Loucy (cell line): ENCODE measurements around the gene WDR45B.

Source experiments
- EZH2phosphoT487 ChIP-seq: fragments of 200-600 bp; IDR thresholded peaks from 2 replicates; pipeline ENCODE4 v1.6.1; 2018; ENCODE audit warnings: antibody characterized with exemption, mild to moderate bottlenecking, moderate library complexity, borderline replicate concordance
- TF ChIP-seq, protein P1 (sequence below): fragments of 200-600 bp; sonication (generic); conservative IDR thresholded peaks from 2 replicates; pipeline ENCODE4 v1.5.1; 2014; ENCODE audit warnings: mild to moderate bottlenecking, antibody characterized with exemption, low read length

DNA sequence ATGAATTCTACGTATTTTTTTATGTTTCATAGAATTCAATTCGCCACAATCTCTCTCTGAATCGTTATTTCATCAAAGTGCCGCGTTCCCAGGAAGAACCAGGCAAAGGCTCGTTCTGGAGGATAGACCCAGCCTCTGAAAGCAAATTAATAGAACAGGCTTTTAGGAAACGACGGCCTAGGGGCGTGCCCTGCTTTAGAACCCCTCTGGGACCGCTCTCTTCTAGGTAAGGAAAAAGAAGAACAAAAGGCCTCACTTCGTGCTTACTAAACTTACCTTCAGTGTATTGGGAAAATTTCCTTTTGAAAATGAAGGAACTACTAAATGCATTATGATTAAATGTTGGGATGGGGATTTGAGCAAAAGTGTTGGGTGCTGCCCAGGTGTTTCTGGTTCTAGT is 65.5 kb downstream of the WDR45B start:
- TF ChIP-seq, protein P1, sequence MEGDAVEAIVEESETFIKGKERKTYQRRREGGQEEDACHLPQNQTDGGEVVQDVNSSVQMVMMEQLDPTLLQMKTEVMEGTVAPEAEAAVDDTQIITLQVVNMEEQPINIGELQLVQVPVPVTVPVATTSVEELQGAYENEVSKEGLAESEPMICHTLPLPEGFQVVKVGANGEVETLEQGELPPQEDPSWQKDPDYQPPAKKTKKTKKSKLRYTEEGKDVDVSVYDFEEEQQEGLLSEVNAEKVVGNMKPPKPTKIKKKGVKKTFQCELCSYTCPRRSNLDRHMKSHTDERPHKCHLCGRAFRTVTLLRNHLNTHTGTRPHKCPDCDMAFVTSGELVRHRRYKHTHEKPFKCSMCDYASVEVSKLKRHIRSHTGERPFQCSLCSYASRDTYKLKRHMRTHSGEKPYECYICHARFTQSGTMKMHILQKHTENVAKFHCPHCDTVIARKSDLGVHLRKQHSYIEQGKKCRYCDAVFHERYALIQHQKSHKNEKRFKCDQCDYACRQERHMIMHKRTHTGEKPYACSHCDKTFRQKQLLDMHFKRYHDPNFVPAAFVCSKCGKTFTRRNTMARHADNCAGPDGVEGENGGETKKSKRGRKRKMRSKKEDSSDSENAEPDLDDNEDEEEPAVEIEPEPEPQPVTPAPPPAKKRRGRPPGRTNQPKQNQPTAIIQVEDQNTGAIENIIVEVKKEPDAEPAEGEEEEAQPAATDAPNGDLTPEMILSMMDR: no peak
- no peak for TF ChIP-seq EZH2phosphoT487
